Measurements from ENCODE around the gene TTLL10.

- TF ChIP-seq POLR2A (IDR thresholded peaks at IDR 0.05; ENCODE audit: low read depth, low read length) (no peak), TAF1 (IDR thresholded peaks at IDR 0.05; ENCODE audit: low read depth, low read length) (no peak)
These were observed 58.6 kb downstream of the TTLL10 start, which contains the start of gene B3GALT6 for GRCh38 chr1:1232208-1232795.
